Measurements from ENCODE around the gene FGF11. TPM values are rescaled to one million over a fixed set of nuclear protein-coding genes. Genes with fewer than 3 reads are reported as not detected.
"Not testable (repeated sequence)": the region's sequence is repeated elsewhere in the genome, so short reads cannot be mapped to it uniquely, and the experiment has no call there.

FGF11 gene
- total RNA-seq, 1 donor from 2014 or later: 5.3 TPM

- no peak for FAIRE-seq
- DNase-seq (ENCODE audit: low spot score in 2 of 2): no peak
These were observed 6.3 kb downstream of the FGF11 start for GRCh38 chr17:7445619-7445968.

- DNase-seq (ENCODE audit: low spot score in 2 of 2) (no peak), FAIRE-seq (no peak)
These were observed 9.1 kb downstream of the FGF11 start for GRCh38 chr17:7448461-7448860.

GRCh38 chr17:7459961-7460545 is 20.7 kb downstream of the FGF11 start:
- DNase-seq (ENCODE audit: low spot score in 2 of 2) (no peak), FAIRE-seq (no peak)

- no peak for FAIRE-seq
- no peak for DNase-seq (ENCODE audit: low spot score in 2 of 2)
These were observed 21.7 kb downstream of the FGF11 start for GRCh38 chr17:7460850-7461660.

- DNase-seq (ENCODE audit: low spot score in 2 of 2): no peak
- no peak for FAIRE-seq
These were observed 23.4 kb downstream of the FGF11 start for GRCh38 chr17:7462474-7463371.

GRCh38 chr17:7463372-7463846 is 24.1 kb downstream of the FGF11 start:
- DNase-seq (ENCODE audit: low spot score in 2 of 2) (no peak), FAIRE-seq (no peak)

- FAIRE-seq: no peak
These were observed 24.8 kb downstream of the FGF11 start for GRCh38 chr17:7464081-7464480.

GRCh38 chr17:7465597-7466275 is 26.4 kb downstream of the FGF11 start:
- FAIRE-seq: no peak
- peak in 1 of 2 donors; percentile 10 for DNase-seq (ENCODE audit: low spot score in 2 of 2)

More at GRCh38 chr17:7464081-7464480, 24.8 kb downstream of the FGF11 start:
- DNase-seq (ENCODE audit: low spot score in 2 of 2): peak in 1 of 2 donors; percentile 34

- no peak for FAIRE-seq
- no peak for DNase-seq (ENCODE audit: low spot score in 2 of 2)
These were observed 27.0 kb downstream of the FGF11 start for GRCh38 chr17:7466318-7466638.

GRCh38 chr17:7466639-7467341 is 27.5 kb downstream of the FGF11 start:
- DNase-seq (ENCODE audit: low spot score in 2 of 2) (peak in 1 of 2 donors; percentile 44), FAIRE-seq (no peak)

GRCh38 chr17:7467498-7467897 is 28.2 kb downstream of the FGF11 start:
- DNase-seq (ENCODE audit: low spot score in 2 of 2) (no peak), FAIRE-seq (no peak)

- FAIRE-seq: no peak
These were observed 29.0 kb downstream of the FGF11 start for GRCh38 chr17:7468290-7468689.

GRCh38 chr17:7468804-7469389 is 29.6 kb downstream of the FGF11 start:
- no peak for DNase-seq (ENCODE audit: low spot score in 2 of 2)
- FAIRE-seq: no peak

More at GRCh38 chr17:7468290-7468689, 29.0 kb downstream of the FGF11 start:
- DNase-seq (ENCODE audit: low spot score in 2 of 2): no peak

- FAIRE-seq; DNase-seq (ENCODE audit: low spot score in 2 of 2): not testable (repeated sequence)
These were observed 30.5 kb downstream of the FGF11 start for GRCh38 chr17:7469843-7470242.

GRCh38 chr17:7470457-7470973 is 31.2 kb downstream of the FGF11 start:
- DNase-seq (ENCODE audit: low spot score in 2 of 2); FAIRE-seq: not testable (repeated sequence)

- FAIRE-seq (no peak), DNase-seq (ENCODE audit: low spot score in 2 of 2) (no peak)
These were observed 32.4 kb downstream of the FGF11 start for GRCh38 chr17:7471729-7472128.

- DNase-seq (ENCODE audit: low spot score in 2 of 2); FAIRE-seq: not testable (repeated sequence)
These were observed 35.5 kb downstream of the FGF11 start for GRCh38 chr17:7474767-7475166.

GRCh38 chr17:7475764-7476422 is 36.6 kb downstream of the FGF11 start:
- FAIRE-seq (no peak), DNase-seq (ENCODE audit: low spot score in 2 of 2) (peak in 1 of 2 donors; percentile 11)

GRCh38 chr17:7476494-7476893 is 37.2 kb downstream of the FGF11 start:
- DNase-seq (ENCODE audit: low spot score in 2 of 2) (no peak), FAIRE-seq (no peak)
